CD14-positive monocyte (primary cell): ENCODE measurements around the gene OLFM2. TPM values are rescaled to one million over a fixed set of nuclear protein-coding genes. Genes with fewer than 3 reads are reported as not detected.
"Not testable (repeated sequence)": the region's sequence is repeated elsewhere in the genome, so short reads cannot be mapped to it uniquely, and the experiment has no call there.

Experiments
- DNase-seq, 3 donors: peaks; one replicate each; pipeline ENCODE4 v3.0.0-alpha.2; 2011 to 2022
- H2AFZ ChIP-seq: 2 replicates; pipeline ENCODE4 v1.6.0; 2012; ENCODE audit warnings: mild to moderate bottlenecking, low read depth, low read length, inconsistent platforms; ENCODE audit not compliant: insufficient read depth, poor library complexity, severe bottlenecking
- H3K27ac ChIP-seq, 2 donors: 1 replicate in 1 of 2; 2 replicates in 1 of 2; pipeline ENCODE4 v1.5.1; 2012 to 2013; ENCODE audit warnings: low read length in 2 of 2, control low read depth in 1 of 2, inconsistent platforms in 1 of 2, low read depth in 1 of 2, mild to moderate bottlenecking in 1 of 2
- H3K27me3 ChIP-seq, 2 donors: one replicate each; pipeline versions ENCODE4 v1.6.0 to v1.6.1; 2011 to 2013; ENCODE audit warnings: low read length in 2 of 2; ENCODE audit not compliant: control insufficient read depth in 2 of 2, insufficient read depth in 2 of 2
- H3K36me3 ChIP-seq, 2 donors: replicated peaks in 1 of 2; 1 replicate in 1 of 2; 2 replicates in 1 of 2; pipeline versions ENCODE4 v1.5.1 to v1.6.1; 2012 to 2013; ENCODE audit warnings: low read length in 2 of 2, control low read depth in 1 of 2, inconsistent platforms in 1 of 2, mild to moderate bottlenecking in 1 of 2; ENCODE audit not compliant: insufficient read depth in 2 of 2, control insufficient read depth in 1 of 2
- H3K4me1 ChIP-seq, 2 donors: 1 replicate in 1 of 2; 2 replicates in 1 of 2; pipeline versions ENCODE4 v1.5.1 to v1.6.1; 2012 to 2013; ENCODE audit warnings: low read length in 2 of 2, control low read depth in 1 of 2, inconsistent platforms in 1 of 2, mild to moderate bottlenecking in 1 of 2, moderate library complexity in 1 of 2; ENCODE audit not compliant: insufficient read depth in 2 of 2, control insufficient read depth in 1 of 2
- H3K4me2 ChIP-seq: replicated peaks from 2 replicates; pipeline ENCODE3; 2012; ENCODE audit warnings: low read length, moderate library complexity, mild to moderate bottlenecking; ENCODE audit not compliant: poor library complexity, severe bottlenecking; ENCODE audit errors: extremely low read depth
- H3K4me3 ChIP-seq, 3 experiments: fragments of 200-600 bp in 1 of 3; sonication (generic) in 1 of 3; replicated peaks in 1 of 3; 1 replicate in 2 of 3; 2 replicates in 1 of 3; pipeline ENCODE4 v1.5.1; 2011 to 2013; ENCODE audit warnings: low read length in 3 of 3, mild to moderate bottlenecking in 3 of 3, control low read depth in 2 of 3, low read depth in 2 of 3, inconsistent platforms in 1 of 3, moderate library complexity in 1 of 3
- H3K79me2 ChIP-seq: 2 replicates; pipeline ENCODE4 v1.6.0; 2012; ENCODE audit warnings: mild to moderate bottlenecking, control low read depth, inconsistent platforms, low read length, moderate library complexity; ENCODE audit not compliant: insufficient read depth
- H3K9ac ChIP-seq: 2 replicates; pipeline ENCODE4 v1.6.0; 2017; ENCODE audit warnings: low read length, mild to moderate bottlenecking; ENCODE audit not compliant: insufficient read depth, poor library complexity, severe bottlenecking
- H3K9me3 ChIP-seq, 2 donors: replicated peaks in 1 of 2; 1 replicate in 1 of 2; 2 replicates in 1 of 2; pipeline versions ENCODE4 v1.5.1 to v1.6.1; 2012 to 2013; ENCODE audit warnings: low read length in 2 of 2, control low read depth in 1 of 2; ENCODE audit not compliant: control insufficient read depth in 1 of 2, insufficient read depth in 1 of 2
- H4K20me1 ChIP-seq: 2 replicates; pipeline ENCODE4 v1.6.0; 2012; ENCODE audit warnings: mild to moderate bottlenecking, low read length, control low read depth, moderate library complexity; ENCODE audit not compliant: insufficient read depth
- H3K27ac Mint-ChIP-seq, 7 donors: one replicate each; pipeline ENCODE4 v1.8.0; 2020; ENCODE audit warnings: mild to moderate bottlenecking in 7 of 7, mixed read lengths in 7 of 7, moderate library complexity in 6 of 7, inconsistent platforms in 2 of 7
- H3K27me3 Mint-ChIP-seq, 3 donors: one replicate each; pipeline ENCODE4 v1.8.0; 2021 to 2022; ENCODE audit warnings: low read depth in 3 of 3, mild to moderate bottlenecking in 3 of 3, mixed read lengths in 3 of 3, moderate library complexity in 3 of 3, inconsistent platforms in 1 of 3
- H3K36me3 Mint-ChIP-seq, 2 donors: one replicate each; pipeline ENCODE4 v1.8.0; 2020; ENCODE audit warnings: mixed read lengths in 2 of 2, inconsistent platforms in 1 of 2, mild to moderate bottlenecking in 1 of 2
- H3K4me1 Mint-ChIP-seq: one replicate; pipeline ENCODE4 v1.8.0; 2020; ENCODE audit warnings: mild to moderate bottlenecking, mixed read lengths
- H3K4me3 Mint-ChIP-seq, 2 donors: one replicate each; pipeline ENCODE4 v1.8.0; 2020; ENCODE audit warnings: mild to moderate bottlenecking in 2 of 2, mixed read lengths in 2 of 2, moderate library complexity in 1 of 2
- H3K9me3 Mint-ChIP-seq, 7 donors: one replicate each; pipeline ENCODE4 v1.8.0; 2020 to 2022; ENCODE audit warnings: mixed read lengths in 7 of 7, mild to moderate bottlenecking in 6 of 7, moderate library complexity in 6 of 7, inconsistent platforms in 2 of 7
- CTCF ChIP-seq: fragments of 200-600 bp; IDR thresholded peaks from one replicate; pipeline ENCODE4 v1.8.0; 2022; ENCODE audit warnings: antibody characterized with exemption, mild to moderate bottlenecking
- WGBS: methylation state at CpG from one replicate; pipeline ENCODE4 v1.1.5; 2013; ENCODE audit warnings: missing lambda C conversion rate; ENCODE audit not compliant: insufficient coverage; 5-methylcytosine and 5-hydroxymethylcytosine counted together
- intact Hi-C, 2 donors: fragments of 100-400 bp; cut with micrococcal nuclease; formaldehyde crosslinking; loops; one replicate each; pipeline versions ENCODE4 v1.15.0 to v1.15.1; 2023
- polyA plus RNA-seq, 3 donors: library from polyadenylated mRNA; depleted of rRNA in 1 of 3; unstranded in 2 of 3; stranded (reverse) in 1 of 3; fragments of 300-500 nt in 2 of 3; fragments of >200 nt in 1 of 3; fragmentation: Illumina TruSeq in 2 of 3; gene quantifications; 1 replicate in 2 of 3; 2 replicates in 1 of 3; pipeline ENCODE4 v1.2.3, GENCODE V29; 2012 to 2021

The OLFM2 gene
- polyA plus RNA-seq, 3 donors = not detected

GRCh38 chr19:9947441-9947840, 11.1 kb upstream of the OLFM2 start:
- H3K36me3 ChIP-seq = no peaks in the 10 kb centered on the region
- H3K4me3 Mint-ChIP-seq = no peak overlapping the region
- no peak overlapping the region for H3K4me3 ChIP-seq
- peaks cover 0 to 6% (median 4%) of the 10 kb centered on the region in 7 donors for H3K9me3 Mint-ChIP-seq
- WGBS = 100% methylated on average over 2 of the region's 4 CpGs
- no peak overlapping the region for H3K4me2 ChIP-seq
- H3K36me3 Mint-ChIP-seq = no peaks in the 10 kb centered on the region
- peaks cover 5% of the 10 kb centered on the region for H3K4me1 Mint-ChIP-seq
- no peaks in the 10 kb centered on the region for H3K4me1 ChIP-seq
- H3K79me2 ChIP-seq = no peaks in the 10 kb centered on the region
- H3K27ac Mint-ChIP-seq = no peak overlapping the region
- no peak overlapping the region for H3K9ac ChIP-seq
- H2AFZ ChIP-seq = no peak overlapping the region
- no peak overlapping the region for H3K27ac ChIP-seq
- no peaks in the 10 kb centered on the region for H3K27me3 ChIP-seq
- intact Hi-C loops = no loop called here
- H3K9me3 ChIP-seq = no peaks in the 10 kb centered on the region
- DNase-seq = no peak
- no peak for TF ChIP-seq CTCF
- H4K20me1 ChIP-seq = no peaks in the 10 kb centered on the region
- peaks cover 4 to 13% (median 9%) of the 10 kb centered on the region in 3 donors for H3K27me3 Mint-ChIP-seq

GRCh38 chr19:9946528-9947125, 10.3 kb upstream of the OLFM2 start:
- H4K20me1 ChIP-seq, H3K9ac ChIP-seq, H3K79me2 ChIP-seq, intact Hi-C loops, H3K4me3 ChIP-seq, H3K4me2 ChIP-seq, H3K4me3 Mint-ChIP-seq, H2AFZ ChIP-seq, H3K4me1 Mint-ChIP-seq, H3K36me3 Mint-ChIP-seq, DNase-seq, H3K9me3 ChIP-seq, H3K36me3 ChIP-seq, H3K27me3 ChIP-seq, H3K27ac ChIP-seq, H3K27ac Mint-ChIP-seq, H3K4me1 ChIP-seq: not testable (repeated sequence)
- 88% methylated on average over 4 of the region's 7 CpGs for WGBS
- Mint-ChIP-seq H3K9me3 (peaks cover 2 to 12% (median 10%) of the 10 kb centered on the region in 7 donors), H3K27me3 (peaks cover 5 to 11% (median 10%) of the 10 kb centered on the region in 3 donors)
